Kidney capillary endothelial cell (primary cell): ENCODE data around the gene TLR10.

Experiments used
- DNase-seq: peaks from one replicate; pipeline ENCODE4 v3.0.0-alpha.2; 2018; ENCODE audit warnings: low spot score

TLR10 gene

DNA sequence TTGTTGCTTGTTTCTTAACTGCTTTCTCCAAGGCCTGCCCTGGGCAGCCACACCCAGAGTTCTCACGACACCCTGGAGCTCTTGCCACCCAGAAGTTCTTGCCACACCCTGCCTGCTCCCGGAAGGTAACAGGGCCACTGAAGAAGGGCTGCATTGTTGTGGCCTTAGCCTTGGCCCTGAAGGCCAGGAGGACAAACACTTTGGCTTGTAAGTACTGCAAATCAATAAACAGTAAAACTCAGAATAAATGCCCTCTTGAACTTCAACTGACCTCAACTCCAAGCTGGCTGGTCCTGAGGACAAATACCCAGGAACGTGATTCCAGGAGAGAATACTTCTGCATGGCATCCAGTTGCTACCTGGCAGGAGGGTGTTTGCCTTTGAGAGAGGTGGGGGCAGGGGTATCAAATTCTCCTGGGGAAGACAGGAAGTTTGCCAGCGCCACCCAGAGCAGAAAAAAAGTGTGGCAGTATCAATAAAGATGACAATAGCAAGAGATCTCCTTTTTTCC is 54.1 kb downstream of the TLR10 start:
- DNase-seq = no peak

GRCh38 chr4:38724475-38724808 is 58.3 kb downstream of the TLR10 start:
- no peak for DNase-seq

- DNase-seq = no peak
These were observed 58.9 kb downstream of the TLR10 start for GRCh38 chr4:38723726-38724474.

DNA sequence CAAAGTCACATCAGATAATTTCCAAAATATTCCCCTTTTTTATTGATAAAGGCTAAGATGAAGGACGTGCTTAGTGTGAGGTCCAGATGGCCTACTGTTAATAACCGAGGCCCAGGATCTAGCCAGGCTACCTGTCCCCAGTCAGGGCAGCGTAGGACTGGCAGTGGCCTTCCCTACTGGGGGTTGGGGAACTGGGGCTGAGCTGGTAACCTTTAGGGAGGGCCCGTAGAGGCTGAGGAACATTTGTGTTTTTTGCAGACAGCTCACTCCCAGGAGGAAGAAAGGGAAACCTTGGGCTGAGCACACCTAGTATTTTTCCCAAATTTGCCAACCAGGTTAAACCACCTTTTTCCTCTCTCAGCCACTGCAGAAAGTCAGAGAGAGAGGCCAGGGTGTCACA is 59.7 kb downstream of the TLR10 start:
- DNase-seq = no peak
